Astrocyte (in vitro differentiated cells and primary cell): ENCODE data around the gene CDK15. TPM values are rescaled to one million over a fixed set of nuclear protein-coding genes. Genes with fewer than 3 reads are reported as not detected.

Source experiments
- DNase-seq: peaks from one replicate; pipeline ENCODE4 v3.0.0-alpha.2; 2010; ENCODE audit warnings: low read depth
- FAIRE-seq: peaks from 2 replicates; lab custom pipeline; 2011; peaks lifted over from hg19 to GRCh38; lab: Jason Lieb, UNC
- H2AFZ ChIP-seq: 2 replicates; pipeline ENCODE4 v1.6.0; 2012; ENCODE audit warnings: low read depth, low read length, inconsistent platforms
- H3K27ac ChIP-seq: 2 replicates; pipeline ENCODE4 v1.5.1; 2011; ENCODE audit warnings: low read depth, low read length, inconsistent platforms
- H3K27me3 ChIP-seq: 2 replicates; pipeline ENCODE4 v1.6.0; 2011; ENCODE audit warnings: low read length, inconsistent platforms; ENCODE audit not compliant: insufficient read depth
- H3K36me3 ChIP-seq: 2 replicates; pipeline ENCODE4 v1.5.1; 2011; ENCODE audit warnings: low read length, inconsistent platforms; ENCODE audit not compliant: insufficient read depth
- H3K4me1 ChIP-seq: 2 replicates; pipeline ENCODE4 v1.5.1; 2011; ENCODE audit warnings: low read length, inconsistent platforms; ENCODE audit not compliant: insufficient read depth
- H3K4me2 ChIP-seq: 2 replicates; pipeline ENCODE4 v1.6.0; 2012; ENCODE audit warnings: low read length, inconsistent platforms
- H3K4me3 ChIP-seq: 2 replicates; pipeline ENCODE4 v1.5.1; 2011; ENCODE audit warnings: low read depth, mild to moderate bottlenecking, low read length, inconsistent platforms; ENCODE audit not compliant: insufficient read depth
- H3K79me2 ChIP-seq: 2 replicates; pipeline ENCODE4 v1.6.0; 2012; ENCODE audit warnings: mild to moderate bottlenecking, low read length, inconsistent platforms; ENCODE audit not compliant: insufficient read depth
- H3K9ac ChIP-seq: 2 replicates; pipeline ENCODE4 v1.6.0; 2012; ENCODE audit warnings: mild to moderate bottlenecking, low read length, inconsistent platforms
- H3K9me3 ChIP-seq: 2 replicates; pipeline ENCODE4 v1.5.1; 2012; ENCODE audit warnings: low read depth, mild to moderate bottlenecking, low read length, inconsistent platforms; ENCODE audit not compliant: insufficient read depth
- H4K20me1 ChIP-seq: 2 replicates; pipeline ENCODE4 v1.6.0; 2012; ENCODE audit warnings: low read length, inconsistent platforms; ENCODE audit not compliant: insufficient read depth
- H3K27ac Mint-ChIP-seq: one replicate; pipeline ENCODE4 v1.8.0; 2021; ENCODE audit warnings: mild to moderate bottlenecking, mixed read lengths; ENCODE audit not compliant: unreplicated experiment
- H3K27me3 Mint-ChIP-seq: one replicate; pipeline ENCODE4 v1.8.0; 2021; ENCODE audit warnings: low read depth, mixed read lengths; ENCODE audit not compliant: unreplicated experiment
- H3K36me3 Mint-ChIP-seq: one replicate; pipeline ENCODE4 v1.8.0; 2021; ENCODE audit warnings: low read depth, mixed read lengths; ENCODE audit not compliant: unreplicated experiment
- H3K4me1 Mint-ChIP-seq: one replicate; pipeline ENCODE4 v1.8.0; 2021; ENCODE audit warnings: low read depth, mixed read lengths; ENCODE audit not compliant: unreplicated experiment
- H3K4me3 Mint-ChIP-seq: one replicate; pipeline ENCODE4 v1.8.0; 2021; ENCODE audit warnings: mild to moderate bottlenecking, moderate library complexity, mixed read lengths; ENCODE audit not compliant: unreplicated experiment
- H3K9me3 Mint-ChIP-seq: one replicate; pipeline ENCODE4 v1.8.0; 2021; ENCODE audit warnings: mild to moderate bottlenecking, mixed read lengths; ENCODE audit not compliant: unreplicated experiment
- CTCF ChIP-seq: IDR thresholded peaks from 2 replicates; pipeline ENCODE4 v1.5.1; 2011; ENCODE audit warnings: low read depth, mild to moderate bottlenecking, inconsistent platforms, low read length, moderate library complexity; ENCODE audit not compliant: insufficient read depth
- EZH2 ChIP-seq: IDR thresholded peaks from 2 replicates; pipeline ENCODE4 v1.6.1; 2012; ENCODE audit warnings: mild to moderate bottlenecking, low read length, inconsistent platforms; ENCODE audit not compliant: insufficient read depth
- total RNA-seq: library from RNA; stranded (reverse); gene quantifications from 2 replicates; pipeline ENCODE4 v1.2.1, GENCODE V29; 2021

Gene CDK15
- total RNA-seq, 1 donor from 2014 or later = 6.6 TPM

- no peak for FAIRE-seq
These were observed 32.3 kb upstream of the CDK15 start for GRCh38 chr2:201773990-201774389.

GRCh38 chr2:201774546-201774945, 31.8 kb upstream of the CDK15 start:
- Histone ChIP-seq H3K27ac (no peak overlapping the region), H3K4me1 (peaks cover 29% of the 10 kb centered on the region), H4K20me1 (peaks cover 75% of the 10 kb centered on the region), H3K9ac (no peak overlapping the region), H3K79me2 (peaks cover 95% of the 10 kb centered on the region), H3K4me3 (no peak overlapping the region), H3K27me3 (no peaks in the 10 kb centered on the region), H3K4me2 (peak overlapping the region; percentile 14), H2AFZ (no peak overlapping the region), H3K36me3 (no peaks in the 10 kb centered on the region), H3K9me3 (no peaks in the 10 kb centered on the region)
- H3K4me1 Mint-ChIP-seq = peaks cover 43% of the 10 kb centered on the region
- TF ChIP-seq EZH2 (no peak), CTCF (no peak)
- no peak for FAIRE-seq
- H3K27ac Mint-ChIP-seq = no peak overlapping the region
- peak; percentile 46 for DNase-seq
- no peak overlapping the region for H3K4me3 Mint-ChIP-seq
- peaks cover 2% of the 10 kb centered on the region for H3K36me3 Mint-ChIP-seq
- no peaks in the 10 kb centered on the region for H3K9me3 Mint-ChIP-seq
- no peaks in the 10 kb centered on the region for H3K27me3 Mint-ChIP-seq

More at GRCh38 chr2:201773990-201774389, 32.3 kb upstream of the CDK15 start:
- peak overlapping the region; percentile 14 for H3K4me2 ChIP-seq
- H3K79me2 ChIP-seq = peaks cover 91% of the 10 kb centered on the region
- peak overlapping the region; percentile 1 for H3K4me3 Mint-ChIP-seq
- H3K4me3 ChIP-seq = no peak overlapping the region
- H3K27ac ChIP-seq = no peak overlapping the region
- no peak for DNase-seq
- peaks cover 2% of the 10 kb centered on the region for H3K36me3 Mint-ChIP-seq
- no peak overlapping the region for H3K27ac Mint-ChIP-seq
- peaks cover 47% of the 10 kb centered on the region for H3K4me1 Mint-ChIP-seq
- H3K27me3 Mint-ChIP-seq = no peaks in the 10 kb centered on the region
- no peak overlapping the region for H2AFZ ChIP-seq
- peaks cover 26% of the 10 kb centered on the region for H3K4me1 ChIP-seq
- H3K36me3 ChIP-seq = no peaks in the 10 kb centered on the region
- TF ChIP-seq CTCF (no peak), EZH2 (no peak)
- no peaks in the 10 kb centered on the region for H3K9me3 ChIP-seq
- no peak overlapping the region for H3K9ac ChIP-seq
- peaks cover 73% of the 10 kb centered on the region for H4K20me1 ChIP-seq
- H3K9me3 Mint-ChIP-seq = no peaks in the 10 kb centered on the region
- no peaks in the 10 kb centered on the region for H3K27me3 ChIP-seq

- H3K4me1 ChIP-seq = peaks cover 35% of the 10 kb centered on the region
- Mint-ChIP-seq H3K27ac (no peak overlapping the region), H3K9me3 (no peaks in the 10 kb centered on the region), H3K27me3 (no peaks in the 10 kb centered on the region), H3K4me1 (peaks cover 41% of the 10 kb centered on the region), H3K36me3 (peaks cover 2% of the 10 kb centered on the region), H3K4me3 (no peak overlapping the region)
- no peak overlapping the region for H3K9ac ChIP-seq
- no peaks in the 10 kb centered on the region for H3K9me3 ChIP-seq
- H3K79me2 ChIP-seq = peaks cover 95% of the 10 kb centered on the region
- FAIRE-seq (peak; percentile 70), DNase-seq (no peak)
- no peaks in the 10 kb centered on the region for H3K36me3 ChIP-seq
- H3K27me3 ChIP-seq = no peaks in the 10 kb centered on the region
- H3K4me3 ChIP-seq = no peak overlapping the region
- H3K4me2 ChIP-seq = no peak overlapping the region
- H3K27ac ChIP-seq = no peak overlapping the region
- TF ChIP-seq CTCF (no peak), EZH2 (no peak)
- peaks cover 75% of the 10 kb centered on the region for H4K20me1 ChIP-seq
- H2AFZ ChIP-seq = no peak overlapping the region
These were observed 31.0 kb upstream of the CDK15 start for GRCh38 chr2:201775326-201775725.
